ENCODE measurements around the gene CARM1. TPM values are rescaled to one million over a fixed set of nuclear protein-coding genes. Genes with fewer than 3 reads are reported as not detected.

The CARM1 gene
- total and polyA plus RNA-seq, 8 donors = 5.2 to 21.0 (median 16.9) TPM

- peak in 1 of 2 donors; percentile 2 for DNase-seq
- H3K4me1 ChIP-seq = no peaks in the 10 kb centered on the region
- 93 to 98% (median 95%) methylated on average over 14 to 17 of the region's 17 CpGs for WGBS, 5 donors
- no peak overlapping the region for H3K27ac ChIP-seq
- H3K4me3 ChIP-seq = no peak overlapping the region
- H3K36me3 ChIP-seq = peaks cover 35 to 73% (median 68%) of the 10 kb centered on the region in 4 donors
- H3K27me3 ChIP-seq = no peaks in the 10 kb centered on the region
- H3K9me3 ChIP-seq = no peaks in the 10 kb centered on the region
- TF ChIP-seq EP300 (IDR thresholded peaks at IDR 0.05) (no peak), POLR2AphosphoS5 (IDR thresholded peaks at IDR 0.05) (no peak), POLR2A (IDR thresholded peaks at IDR 0.05) (no peak)
- TF ChIP-seq, protein P1, sequence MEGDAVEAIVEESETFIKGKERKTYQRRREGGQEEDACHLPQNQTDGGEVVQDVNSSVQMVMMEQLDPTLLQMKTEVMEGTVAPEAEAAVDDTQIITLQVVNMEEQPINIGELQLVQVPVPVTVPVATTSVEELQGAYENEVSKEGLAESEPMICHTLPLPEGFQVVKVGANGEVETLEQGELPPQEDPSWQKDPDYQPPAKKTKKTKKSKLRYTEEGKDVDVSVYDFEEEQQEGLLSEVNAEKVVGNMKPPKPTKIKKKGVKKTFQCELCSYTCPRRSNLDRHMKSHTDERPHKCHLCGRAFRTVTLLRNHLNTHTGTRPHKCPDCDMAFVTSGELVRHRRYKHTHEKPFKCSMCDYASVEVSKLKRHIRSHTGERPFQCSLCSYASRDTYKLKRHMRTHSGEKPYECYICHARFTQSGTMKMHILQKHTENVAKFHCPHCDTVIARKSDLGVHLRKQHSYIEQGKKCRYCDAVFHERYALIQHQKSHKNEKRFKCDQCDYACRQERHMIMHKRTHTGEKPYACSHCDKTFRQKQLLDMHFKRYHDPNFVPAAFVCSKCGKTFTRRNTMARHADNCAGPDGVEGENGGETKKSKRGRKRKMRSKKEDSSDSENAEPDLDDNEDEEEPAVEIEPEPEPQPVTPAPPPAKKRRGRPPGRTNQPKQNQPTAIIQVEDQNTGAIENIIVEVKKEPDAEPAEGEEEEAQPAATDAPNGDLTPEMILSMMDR (IDR thresholded peaks at IDR 0.05) = no peak
- intact Hi-C loops (cut with DNase I; ENCODE audit: low total_unique reads) = no loop called here
These were observed 37.1 kb downstream of the CARM1 start for GRCh38 chr19:10908380-10908960.

GRCh38 chr19:10911579-10912363 is 40.4 kb downstream of the CARM1 start:
- WGBS, 5 donors = 90 to 94% (median 92%) methylated on average over 25 to 31 of the region's 31 CpGs

GRCh38 chr19:10912619-10913018 is 41.3 kb downstream of the CARM1 start:
- DNase-seq = peak in 1 of 2 donors; percentile 1
- H3K4me3 ChIP-seq = no peak overlapping the region
- no peaks in the 10 kb centered on the region for H3K9me3 ChIP-seq
- peaks cover 45 to 100% (median 98%) of the 10 kb centered on the region in 4 donors for H3K36me3 ChIP-seq
- no peaks in the 10 kb centered on the region for H3K27me3 ChIP-seq
- intact Hi-C loops (cut with DNase I; ENCODE audit: low total_unique reads) = no loop called here
- peaks cover 0 to 7% (median 0%) of the 10 kb centered on the region in 4 donors for H3K4me1 ChIP-seq
- 90 to 98% (median 95%) methylated on average over 12 to 18 of the region's 18 CpGs for whole genome bisulfite sequencing, 5 donors
- no peak for TF ChIP-seq EP300 (IDR thresholded peaks at IDR 0.05)
- TF ChIP-seq POLR2AphosphoS5 (IDR thresholded peaks at IDR 0.05) = no peak
- TF ChIP-seq POLR2A (IDR thresholded peaks at IDR 0.05) = no peak
- TF ChIP-seq, protein P1 (IDR thresholded peaks at IDR 0.05) = no peak
- no peak overlapping the region for H3K27ac ChIP-seq

More at GRCh38 chr19:10911579-10912363, 40.4 kb downstream of the CARM1 start:
- intact Hi-C loops (cut with DNase I; ENCODE audit: low total_unique reads) = no loop called here
- Histone ChIP-seq H3K36me3 (peaks cover 46 to 100% (median 94%) of the 10 kb centered on the region in 4 donors), H3K4me1 (peaks cover 0 to 7% (median 0%) of the 10 kb centered on the region in 4 donors), H3K27ac (no peak overlapping the region), H3K4me3 (no peak overlapping the region), H3K9me3 (no peaks in the 10 kb centered on the region), H3K27me3 (no peaks in the 10 kb centered on the region)
- TF ChIP-seq POLR2AphosphoS5 (IDR thresholded peaks at IDR 0.05) (no peak), EP300 (IDR thresholded peaks at IDR 0.05) (no peak), POLR2A (IDR thresholded peaks at IDR 0.05) (no peak)
- TF ChIP-seq, protein P1 (IDR thresholded peaks at IDR 0.05) = no peak
- DNase-seq = peak in 1 of 2 donors; percentile 2

GRCh38 chr19:10913716-10914340 is 42.5 kb downstream of the CARM1 start:
- H3K36me3 ChIP-seq = peaks cover 37 to 100% (median 98%) of the 10 kb centered on the region in 4 donors
- intact Hi-C loops (cut with DNase I; ENCODE audit: low total_unique reads) = no loop called here
- no peak overlapping the region for H3K4me3 ChIP-seq
- peaks cover 0 to 7% (median 0%) of the 10 kb centered on the region in 4 donors for H3K4me1 ChIP-seq
- H3K27me3 ChIP-seq = no peaks in the 10 kb centered on the region
- no peak for DNase-seq
- H3K27ac ChIP-seq = no peak overlapping the region
- H3K9me3 ChIP-seq = no peaks in the 10 kb centered on the region
- 94 to 98% (median 97%) methylated on average over 8 to 24 of the region's 24 CpGs for WGBS, 5 donors
- TF ChIP-seq, protein P1 (IDR thresholded peaks at IDR 0.05) = no peak

Data from stomach (tissue), 9 donors.